ENCODE data around the gene CACNA1B.

- TF ChIP-seq, protein P1, sequence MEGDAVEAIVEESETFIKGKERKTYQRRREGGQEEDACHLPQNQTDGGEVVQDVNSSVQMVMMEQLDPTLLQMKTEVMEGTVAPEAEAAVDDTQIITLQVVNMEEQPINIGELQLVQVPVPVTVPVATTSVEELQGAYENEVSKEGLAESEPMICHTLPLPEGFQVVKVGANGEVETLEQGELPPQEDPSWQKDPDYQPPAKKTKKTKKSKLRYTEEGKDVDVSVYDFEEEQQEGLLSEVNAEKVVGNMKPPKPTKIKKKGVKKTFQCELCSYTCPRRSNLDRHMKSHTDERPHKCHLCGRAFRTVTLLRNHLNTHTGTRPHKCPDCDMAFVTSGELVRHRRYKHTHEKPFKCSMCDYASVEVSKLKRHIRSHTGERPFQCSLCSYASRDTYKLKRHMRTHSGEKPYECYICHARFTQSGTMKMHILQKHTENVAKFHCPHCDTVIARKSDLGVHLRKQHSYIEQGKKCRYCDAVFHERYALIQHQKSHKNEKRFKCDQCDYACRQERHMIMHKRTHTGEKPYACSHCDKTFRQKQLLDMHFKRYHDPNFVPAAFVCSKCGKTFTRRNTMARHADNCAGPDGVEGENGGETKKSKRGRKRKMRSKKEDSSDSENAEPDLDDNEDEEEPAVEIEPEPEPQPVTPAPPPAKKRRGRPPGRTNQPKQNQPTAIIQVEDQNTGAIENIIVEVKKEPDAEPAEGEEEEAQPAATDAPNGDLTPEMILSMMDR (IDR thresholded peaks at IDR 0.05 in 8 of 11, conservative IDR thresholded peaks at IDR 0.05 in 3 of 11) = no peak
- TF ChIP-seq POLR2AphosphoS5 (IDR thresholded peaks at IDR 0.05) (no peak), POLR2A (IDR thresholded peaks at IDR 0.05) (no peak)
Observed at GRCh38 chr9:137902646-137903045, 25.1 kb downstream of the CACNA1B start.

Measured in spleen (tissue), 7 donors.